HG03571 (cell line): Measurements from ENCODE around the gene RPN2.

Experiments
- ATAC-seq: cut with Tn5 transposase; IDR thresholded peaks from one replicate; pipeline ENCODE4 v1.9.1; 2021; ENCODE audit not compliant: unreplicated experiment

The RPN2 gene

GRCh38 chr20:37179683-37180524 is 774 bp downstream of the RPN2 start:
- ATAC-seq = no peak

GRCh38 chr20:37185686-37186085 is 6.6 kb downstream of the RPN2 start:
- ATAC-seq = no peak

- ATAC-seq = no peak
Measured at GRCh38 chr20:37188787-37189186, 9.7 kb downstream of the RPN2 start.

- ATAC-seq = no peak
Measured at GRCh38 chr20:37189416-37190016, 10.4 kb downstream of the RPN2 start.

- no peak for ATAC-seq
Measured at GRCh38 chr20:37190354-37191112, 11.4 kb downstream of the RPN2 start.

- ATAC-seq = no peak
Measured at GRCh38 chr20:37192137-37192854, 13.2 kb downstream of the RPN2 start.

GRCh38 chr20:37193226-37193625 is 14.1 kb downstream of the RPN2 start:
- no peak for ATAC-seq

GRCh38 chr20:37193821-37194220 is 14.7 kb downstream of the RPN2 start:
- no peak for ATAC-seq

GRCh38 chr20:37194621-37195417 is 15.7 kb downstream of the RPN2 start:
- no peak for ATAC-seq

- ATAC-seq = no peak
Measured at GRCh38 chr20:37198932-37199660, 20.0 kb downstream of the RPN2 start.

- no peak for ATAC-seq
Measured at GRCh38 chr20:37200376-37200775, 21.2 kb downstream of the RPN2 start.

GRCh38 chr20:37200926-37201826 is 22.0 kb downstream of the RPN2 start:
- no peak for ATAC-seq

GRCh38 chr20:37201827-37202162 is 22.7 kb downstream of the RPN2 start:
- no peak for ATAC-seq

GRCh38 chr20:37202267-37202943 is 23.3 kb downstream of the RPN2 start:
- no peak for ATAC-seq

- no peak for ATAC-seq
Measured at GRCh38 chr20:37204056-37204455, 24.9 kb downstream of the RPN2 start.

GRCh38 chr20:37205130-37205529 is 26.0 kb downstream of the RPN2 start:
- ATAC-seq = no peak

- no peak for ATAC-seq
Measured at GRCh38 chr20:37205794-37206193, 26.7 kb downstream of the RPN2 start.

GRCh38 chr20:37207171-37207570 is 28.0 kb downstream of the RPN2 start:
- no peak for ATAC-seq
